Suprapubic skin (tissue), 4 donors: ENCODE data around the gene CDC14A.

Experiments used
- POLR2A ChIP-seq, 2 donors: fragments of 450-650 bp; IDR thresholded peaks; one replicate each; pipeline ENCODE4 v1.6.1; 2017; ENCODE audit warnings: antibody characterized with exemption in 2 of 2, mild to moderate bottlenecking in 2 of 2, moderate library complexity in 2 of 2
- POLR2AphosphoS5 ChIP-seq, 3 donors: sonication (generic); formaldehyde crosslinking; IDR thresholded peaks; one replicate each; pipeline ENCODE4 v1.6.1; 2017; ENCODE audit warnings: antibody characterized with exemption in 3 of 3
- TF ChIP-seq, protein P1 (sequence below), 2 donors: fragments of 200-600 bp in 1 of 2; fragments of 450-650 bp in 1 of 2; sonication (generic) in 1 of 2; IDR thresholded peaks; one replicate each; pipeline ENCODE4 v1.5.1; 2016 to 2019; ENCODE audit warnings: antibody characterized with exemption in 2 of 2, mild to moderate bottlenecking in 1 of 2, moderate library complexity in 1 of 2

DNA sequence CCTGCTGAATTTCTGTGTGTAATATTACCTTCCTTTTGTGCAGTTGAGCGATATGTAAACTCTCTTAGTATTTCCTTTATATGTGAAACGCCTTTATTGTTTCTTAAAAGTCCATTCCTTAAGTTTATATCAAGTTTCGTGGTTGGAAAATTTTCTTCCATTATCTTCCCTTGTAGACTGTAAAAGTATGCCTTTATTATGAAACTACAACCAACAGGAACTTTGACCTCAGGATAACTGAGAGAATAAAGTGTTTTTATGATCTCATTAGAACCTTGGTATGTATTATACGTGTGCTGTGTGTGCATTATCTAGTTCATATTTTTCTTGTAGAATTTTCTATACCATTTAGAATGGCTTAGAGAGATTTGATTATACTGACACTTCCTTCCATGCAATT lies 3.1 kb upstream of the CDC14A start:
- TF ChIP-seq POLR2AphosphoS5 (IDR thresholded peaks at IDR 0.05), result no peak
- no peak for TF ChIP-seq POLR2A (IDR thresholded peaks at IDR 0.05)
- TF ChIP-seq, protein P1, sequence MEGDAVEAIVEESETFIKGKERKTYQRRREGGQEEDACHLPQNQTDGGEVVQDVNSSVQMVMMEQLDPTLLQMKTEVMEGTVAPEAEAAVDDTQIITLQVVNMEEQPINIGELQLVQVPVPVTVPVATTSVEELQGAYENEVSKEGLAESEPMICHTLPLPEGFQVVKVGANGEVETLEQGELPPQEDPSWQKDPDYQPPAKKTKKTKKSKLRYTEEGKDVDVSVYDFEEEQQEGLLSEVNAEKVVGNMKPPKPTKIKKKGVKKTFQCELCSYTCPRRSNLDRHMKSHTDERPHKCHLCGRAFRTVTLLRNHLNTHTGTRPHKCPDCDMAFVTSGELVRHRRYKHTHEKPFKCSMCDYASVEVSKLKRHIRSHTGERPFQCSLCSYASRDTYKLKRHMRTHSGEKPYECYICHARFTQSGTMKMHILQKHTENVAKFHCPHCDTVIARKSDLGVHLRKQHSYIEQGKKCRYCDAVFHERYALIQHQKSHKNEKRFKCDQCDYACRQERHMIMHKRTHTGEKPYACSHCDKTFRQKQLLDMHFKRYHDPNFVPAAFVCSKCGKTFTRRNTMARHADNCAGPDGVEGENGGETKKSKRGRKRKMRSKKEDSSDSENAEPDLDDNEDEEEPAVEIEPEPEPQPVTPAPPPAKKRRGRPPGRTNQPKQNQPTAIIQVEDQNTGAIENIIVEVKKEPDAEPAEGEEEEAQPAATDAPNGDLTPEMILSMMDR (IDR thresholded peaks at IDR 0.05), result no peak
